HepG2 (cell line): ENCODE results near the gene SPHK2. TPM values are rescaled to one million over a fixed set of nuclear protein-coding genes. Genes with fewer than 3 reads are reported as not detected.
A peak's percentile ranks its signal among the peaks of the same experiment; 100 is the strongest.

Experiments
- AGO2 ChIP-seq: fragments of 200-400 bp; formaldehyde crosslinking; optimal IDR thresholded peaks from 2 replicates; pipeline ENCODE3; 2017; ENCODE audit warnings: mild to moderate bottlenecking, low read depth, low read length, moderate library complexity
- ATF5 ChIP-seq: sonication (generic); formaldehyde crosslinking; IDR thresholded peaks from 2 replicates; pipeline ENCODE4 v1.4.0; 2020; ENCODE audit warnings: mild to moderate bottlenecking, low read depth, missing genetic modification reagents
- DDIT3 ChIP-seq: sonication (generic); formaldehyde crosslinking; IDR thresholded peaks from 2 replicates; pipeline ENCODE4 v1.4.0; 2020; ENCODE audit warnings: mild to moderate bottlenecking, missing genetic modification reagents
- DNMT3B ChIP-seq: conservative IDR thresholded peaks from 2 replicates; pipeline ENCODE4 v1.6.1; 2016; ENCODE audit warnings: missing biosample characterization, control low read depth
- DZIP1 ChIP-seq: sonication (generic); formaldehyde crosslinking; IDR thresholded peaks from 2 replicates; pipeline ENCODE4 v1.5.0; 2020; ENCODE audit warnings: mild to moderate bottlenecking, missing genetic modification reagents
- GZF1 ChIP-seq: sonication (generic); formaldehyde crosslinking; IDR thresholded peaks from 2 replicates; pipeline ENCODE4 v1.5.1; 2020; ENCODE audit warnings: mild to moderate bottlenecking, missing genetic modification reagents
- IKZF5 ChIP-seq: IDR thresholded peaks from 2 replicates; pipeline ENCODE4 v1.6.1; 2018; ENCODE audit warnings: missing genetic modification reagents, mild to moderate bottlenecking, missing compliant biosample characterization
- KLF6 ChIP-seq: IDR thresholded peaks from 2 replicates; pipeline ENCODE4 v1.8.0; 2016; ENCODE audit warnings: missing biosample characterization, missing genetic modification reagents
- MED1 ChIP-seq: sonication (generic); formaldehyde crosslinking; IDR thresholded peaks from 2 replicates; pipeline ENCODE4 v1.4.0; 2020; ENCODE audit warnings: missing genetic modification reagents
- NR2C2 ChIP-seq: sonication (generic); formaldehyde crosslinking; IDR thresholded peaks from 2 replicates; pipeline ENCODE4 v1.4.0; 2020; ENCODE audit warnings: missing genetic modification reagents, mild to moderate bottlenecking, moderate library complexity, borderline replicate concordance
- RFXAP ChIP-seq: sonication (generic); formaldehyde crosslinking; IDR thresholded peaks from 2 replicates; pipeline ENCODE4 v1.4.0; 2020; ENCODE audit warnings: missing genetic modification reagents, borderline replicate concordance
- RNF219 ChIP-seq: sonication (generic); formaldehyde crosslinking; IDR thresholded peaks from 2 replicates; pipeline ENCODE4 v1.5.0; 2020; ENCODE audit warnings: mild to moderate bottlenecking, missing genetic modification reagents
- SRSF1 ChIP-seq: fragments of 200-400 bp; formaldehyde crosslinking; optimal IDR thresholded peaks from 2 replicates; pipeline ENCODE3; 2017; ENCODE audit warnings: mild to moderate bottlenecking, low read depth, low read length, moderate library complexity
- TCF7L2 ChIP-seq: IDR thresholded peaks from 2 replicates; pipeline ENCODE4 v1.6.1; 2011; ENCODE audit warnings: mild to moderate bottlenecking, low read depth, low read length, moderate library complexity
- TFDP2 ChIP-seq: sonication (generic); formaldehyde crosslinking; IDR thresholded peaks from 2 replicates; pipeline ENCODE4 v1.4.0; 2020; ENCODE audit warnings: missing genetic modification reagents
- TMF1 ChIP-seq: sonication (generic); formaldehyde crosslinking; IDR thresholded peaks from 2 replicates; pipeline ENCODE4 v1.8.1; 2022; ENCODE audit warnings: low read depth, missing genetic modification reagents
- ZBTB7B ChIP-seq: sonication (generic); formaldehyde crosslinking; IDR thresholded peaks from 2 replicates; pipeline ENCODE4 v1.4.0; 2020; ENCODE audit warnings: missing genetic modification reagents
- ZNF207 ChIP-seq: fragments of 450-650 bp; IDR thresholded peaks from 2 replicates; pipeline ENCODE4 v1.6.1; 2016; ENCODE audit warnings: antibody characterized with exemption, borderline replicate concordance
- ZNF549 ChIP-seq: sonication (generic); formaldehyde crosslinking; IDR thresholded peaks from 2 replicates; pipeline ENCODE4 v1.5.0; 2020; ENCODE audit warnings: missing genetic modification reagents
- ZNF576 ChIP-seq: sonication (generic); formaldehyde crosslinking; IDR thresholded peaks from 2 replicates; pipeline ENCODE4 v1.4.0; 2020; ENCODE audit warnings: mild to moderate bottlenecking, missing genetic modification reagents
- ZNF619 ChIP-seq: sonication (generic); formaldehyde crosslinking; IDR thresholded peaks from 2 replicates; pipeline ENCODE4 v1.4.0; 2020; ENCODE audit warnings: mild to moderate bottlenecking, missing genetic modification reagents
- ZNF746 ChIP-seq: sonication (generic); formaldehyde crosslinking; IDR thresholded peaks from 2 replicates; pipeline ENCODE4 v1.8.0; 2022; ENCODE audit warnings: mild to moderate bottlenecking, missing genetic modification reagents
- polyA plus RNA-seq, 8 experiments: library from polyadenylated mRNA; depleted of rRNA in 3 of 8; stranded (reverse) in 7 of 8; unstranded in 1 of 8; fragments of >200 nt; fragmentation: Illumina TruSeq in 4 of 8; extraction: Trizol in 4 of 8; gene quantifications; 2 replicates each; pipeline versions ENCODE4 v1.2.1 to v1.2.3, GENCODE V29; 2011 to 2016; ENCODE audit warnings: low read depth in 4 of 8, missing spikeins in 1 of 8, mixed read lengths in 1 of 8; ENCODE audit not compliant: insufficient read depth in 1 of 8
- total RNA-seq, 5 experiments: library from RNA; depleted of rRNA; stranded (reverse); fragments of >200 nt; fragmentation: Illumina TruSeq; extraction: Trizol; gene quantifications; 2 replicates each; pipeline ENCODE4 v1.2.3, GENCODE V29; 2016; ENCODE audit warnings: low read depth in 1 of 5

The SPHK2 gene
- total and polyA plus RNA-seq, 2 of the 13 experiments (the other 11 are each of a cell fraction or from before 2014, with no cell fraction given) = 2.9 to 14.4 TPM

- no peak for TF ChIP-seq DZIP1
- TF ChIP-seq AGO2 = no peak
- TF ChIP-seq TMF1 = no peak
- TF ChIP-seq KLF6 (CRISPR knock-in tag) = no peak
- peak; percentile 52; the same call in 1 of the 2 replicates for TF ChIP-seq NR2C2 (CRISPR knock-in tag)
- no peak for TF ChIP-seq MED1 (CRISPR knock-in tag)
- no peak for TF ChIP-seq ZNF746 (CRISPR knock-in tag)
- 0 out of 2 replicates have a peak, but pooled peaks have one; percentile 22 for TF ChIP-seq ZBTB7B (CRISPR knock-in tag)
- no peak for TF ChIP-seq ZNF207
- no peak for TF ChIP-seq SRSF1
- TF ChIP-seq TFDP2 (CRISPR knock-in tag) = peak; percentile 55; the same call in 1 of the 2 replicates
- no peak for TF ChIP-seq ATF5 (CRISPR knock-in tag)
- TF ChIP-seq ZNF619 (CRISPR knock-in tag) = no peak
- no peak for TF ChIP-seq ZNF576 (CRISPR knock-in tag)
- no peak for TF ChIP-seq TCF7L2
- no peak for TF ChIP-seq ZNF549 (CRISPR knock-in tag)
- 0 out of 2 replicates have a peak, but pooled peaks have one; percentile 34 for TF ChIP-seq RFXAP
- TF ChIP-seq IKZF5 (CRISPR knock-in tag) = no peak
- TF ChIP-seq DDIT3 = no peak
- no peak for TF ChIP-seq GZF1 (CRISPR knock-in tag)
- TF ChIP-seq DNMT3B (CRISPR knock-in tag) = no peak
- TF ChIP-seq RNF219 (CRISPR knock-in tag) = no peak
Observed at GRCh38 chr19:48627201-48627864, 8.0 kb downstream of the SPHK2 start (continued).
